Measurements from ENCODE around the gene SETD2.
"Not testable (repeated sequence)": the region's sequence is repeated elsewhere in the genome, so short reads cannot be mapped to it uniquely, and the experiment has no call there.

Gene SETD2

DNA sequence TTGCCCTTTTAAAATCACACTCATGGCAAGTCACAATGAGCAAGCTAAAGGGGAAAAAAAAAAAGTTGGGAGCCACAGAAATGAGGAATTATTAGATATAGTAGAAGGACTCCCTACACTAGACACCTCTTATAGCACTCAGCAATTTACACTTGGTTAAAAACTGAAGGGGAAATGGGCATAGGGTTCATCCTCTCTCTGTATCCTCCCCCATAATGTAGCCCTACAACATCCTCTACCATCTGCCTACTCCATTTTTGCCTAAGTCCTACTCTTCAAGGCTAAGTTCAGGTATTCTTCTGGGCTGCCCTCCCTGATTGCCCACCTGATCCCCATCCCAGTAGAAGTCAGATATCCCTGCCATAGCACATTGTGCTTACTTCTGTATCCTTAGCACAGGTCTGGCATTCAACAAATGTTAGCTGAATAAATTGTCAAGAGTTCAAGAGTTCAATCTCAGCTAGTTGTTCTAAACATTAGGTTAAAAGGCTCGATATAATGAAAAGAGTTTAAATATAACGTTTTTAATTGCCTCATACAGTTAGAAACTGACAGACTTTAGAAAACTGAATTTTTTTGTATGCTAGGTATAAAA is 14.5 kb downstream of the SETD2 start:
- DNase-seq (ENCODE audit: low read depth): no peak

DNA sequence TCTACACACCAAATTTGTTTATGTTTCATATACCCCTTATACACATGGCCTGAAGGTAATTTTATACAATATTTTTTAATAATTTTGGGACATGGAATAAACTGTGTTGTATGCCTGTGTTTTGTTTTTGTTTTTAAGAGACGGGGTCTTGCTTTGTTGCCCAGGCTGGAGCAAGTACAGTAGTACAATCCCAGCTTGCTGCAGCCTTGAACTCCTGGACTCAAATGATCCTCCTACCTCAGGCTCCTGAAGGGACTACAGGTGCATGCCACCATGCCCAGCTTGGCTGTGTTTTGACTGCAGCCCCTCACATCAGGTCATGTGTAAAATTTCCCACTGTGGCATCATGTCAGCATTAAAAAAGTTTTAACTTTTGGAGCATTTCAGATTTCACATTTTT is 18.6 kb downstream of the SETD2 start:
- DNase-seq (ENCODE audit: low read depth): no peak

GRCh38 chr3:47143068-47143467 is 20.8 kb downstream of the SETD2 start:
- DNase-seq (ENCODE audit: low read depth): no peak

- DNase-seq (ENCODE audit: low read depth): not testable (repeated sequence)
Observed at GRCh38 chr3:47142536-47142935, 21.4 kb downstream of the SETD2 start.

DNA sequence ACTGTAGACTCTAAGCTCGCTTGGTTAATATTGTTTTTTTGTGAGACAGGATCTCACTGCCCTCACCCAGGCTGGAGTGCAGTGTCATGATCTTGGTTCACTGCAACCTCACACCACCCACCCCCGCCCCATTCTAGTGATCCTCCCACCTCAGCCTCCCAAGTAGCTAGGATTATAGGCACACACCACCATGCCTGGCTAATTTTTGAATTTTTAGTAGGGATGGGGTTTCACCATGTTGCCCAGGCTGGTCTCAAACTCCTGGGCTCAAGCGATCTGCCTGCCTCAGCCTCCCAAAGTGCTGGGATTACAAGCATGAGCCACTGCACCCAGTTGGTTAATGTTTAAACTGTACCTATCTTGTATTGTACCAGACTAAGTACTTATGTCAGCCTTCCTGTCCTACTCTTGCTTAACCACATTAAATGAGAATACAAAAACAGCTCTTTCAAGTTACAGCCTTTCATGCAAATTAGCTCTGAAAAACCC is 22.9 kb downstream of the SETD2 start:
- DNase-seq (ENCODE audit: low read depth): not testable (repeated sequence)

- not testable (repeated sequence) for DNase-seq (ENCODE audit: low read depth)
Observed at GRCh38 chr3:47140553-47140952, 23.4 kb downstream of the SETD2 start.

- DNase-seq (ENCODE audit: low read depth): no peak
Observed at GRCh38 chr3:47134311-47134710, 29.6 kb downstream of the SETD2 start.

DNA sequence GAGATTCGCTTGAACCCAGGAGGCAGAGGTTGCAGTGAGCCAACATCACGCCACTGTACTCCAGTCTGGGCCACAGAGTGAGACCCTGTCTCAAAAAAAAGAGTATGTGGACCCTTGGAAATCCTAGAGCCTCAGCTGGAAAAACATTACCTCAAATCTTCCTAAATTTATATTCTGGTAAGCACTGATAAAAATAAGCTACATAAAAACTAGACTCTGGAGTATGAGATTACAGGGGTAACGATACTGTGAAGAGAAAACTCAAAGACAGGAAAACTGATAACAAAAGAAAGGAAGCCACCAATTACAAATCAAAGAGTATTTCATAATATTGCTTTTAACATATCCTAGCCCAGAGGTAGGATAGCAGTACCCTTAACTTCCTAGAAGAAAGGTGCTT is 30.3 kb downstream of the SETD2 start:
- no peak for DNase-seq (ENCODE audit: low read depth)

- no peak for DNase-seq (ENCODE audit: low read depth)
Observed at GRCh38 chr3:47130557-47130956, 33.4 kb downstream of the SETD2 start.

GRCh38 chr3:47128137-47128536 is 35.8 kb downstream of the SETD2 start:
- no peak for DNase-seq (ENCODE audit: low read depth)

GRCh38 chr3:47123857-47124256 is 40.1 kb downstream of the SETD2 start:
- no peak for DNase-seq (ENCODE audit: low read depth)

- DNase-seq (ENCODE audit: low read depth): no peak
Observed at GRCh38 chr3:47121409-47121808, 42.5 kb downstream of the SETD2 start.

GRCh38 chr3:47120138-47120537 is 43.8 kb downstream of the SETD2 start:
- DNase-seq (ENCODE audit: low read depth): no peak

- DNase-seq (ENCODE audit: low read depth): not testable (repeated sequence)
Observed at GRCh38 chr3:47119387-47119786, 44.5 kb downstream of the SETD2 start.

GRCh38 chr3:47117807-47118364 is 46.0 kb downstream of the SETD2 start:
- no peak for DNase-seq (ENCODE audit: low read depth)

DNA sequence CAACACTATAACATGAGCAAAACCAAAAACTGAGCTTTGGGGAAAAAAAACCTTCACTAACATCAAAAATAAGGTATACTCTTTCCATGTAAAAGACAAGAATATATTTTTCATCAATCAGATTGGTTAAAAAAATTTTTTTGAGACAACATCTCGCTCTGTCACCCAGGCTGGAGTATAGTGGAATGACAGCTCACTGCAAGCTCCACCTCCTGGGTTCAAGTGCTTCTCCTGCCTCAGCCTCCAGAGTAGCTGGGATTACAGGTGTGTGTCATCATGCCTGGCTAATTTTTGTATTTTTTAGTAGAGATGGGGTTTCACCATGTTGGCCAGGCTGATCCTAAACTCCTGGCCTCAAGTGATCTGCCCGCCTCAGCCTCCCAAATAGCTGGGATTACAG is 48.4 kb downstream of the SETD2 start:
- DNase-seq (ENCODE audit: low read depth): not testable (repeated sequence)

- peak; percentile 65 for DNase-seq (ENCODE audit: low read depth)
Observed at GRCh38 chr3:47113669-47114365, 50.1 kb downstream of the SETD2 start.

- DNase-seq (ENCODE audit: low read depth): no peak
Observed at GRCh38 chr3:47112997-47113396, 50.9 kb downstream of the SETD2 start.

GRCh38 chr3:47109393-47109792 is 54.5 kb downstream of the SETD2 start:
- no peak for DNase-seq (ENCODE audit: low read depth)

DNA sequence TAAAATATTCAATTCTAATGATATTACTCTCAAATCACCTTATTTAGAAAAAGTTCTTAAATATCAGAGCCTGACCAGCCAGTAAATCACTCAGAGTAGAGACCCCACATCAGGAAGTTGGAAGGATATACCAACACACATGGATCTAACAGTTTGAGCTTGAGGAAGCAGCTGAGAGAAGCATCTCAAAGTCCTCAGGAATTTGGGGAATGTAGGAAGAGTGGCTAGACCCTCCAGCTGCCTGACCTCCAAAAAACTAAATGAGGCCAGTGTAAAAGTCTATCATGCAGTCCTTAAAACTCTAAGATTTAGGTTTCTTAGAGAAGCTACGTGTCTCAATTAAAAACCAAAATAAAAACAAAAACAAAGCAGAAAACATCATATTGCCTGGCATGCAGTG is 55.4 kb downstream of the SETD2 start:
- peak; percentile 48 for DNase-seq (ENCODE audit: low read depth)

GRCh38 chr3:47104259-47104658 is 59.7 kb downstream of the SETD2 start:
- no peak for DNase-seq (ENCODE audit: low read depth)

GRCh38 chr3:47103619-47104018 is 60.3 kb downstream of the SETD2 start:
- DNase-seq (ENCODE audit: low read depth): no peak

GRCh38 chr3:47102081-47102600 is 61.8 kb downstream of the SETD2 start:
- no peak for DNase-seq (ENCODE audit: low read depth)
